K562 (cell line): ENCODE data around the gene DTYMK. TPM values are rescaled to one million over a fixed set of nuclear protein-coding genes. Genes with fewer than 3 reads are reported as not detected.

Experiments used
- ATAC-seq: fragments of 200-7000 bp; cut with Tn5 transposase; 3 replicates; pipeline ENCODE4 v1.9.1; 2020; ENCODE audit warnings: moderate library complexity
- BruUV-seq: library from RNA; stranded (reverse); fragments of 400-500 nt; replicated peaks from 2 replicates; lab custom pipeline; 2021; lab: Mats Ljungman, UMichigan
- CTCF ChIA-PET: fragments of 300-600 bp; formaldehyde crosslinking; extraction: SDS; loops from one replicate; lab custom pipeline; 2021; ENCODE audit warnings: low intra/inter-chr PET ratio; lab: Yijun Ruan, JAX
- POLR2A ChIA-PET: fragments of 300-600, 350-650 bp; sonication (Branson Sonifier 250); formaldehyde crosslinking; extraction: SDS; loops from one replicate; lab custom pipeline; 2021; ENCODE audit warnings: antibody characterized with exemption, inconsistent platforms; lab: Yijun Ruan, JAX
- DNase-seq, 4 experiments: peaks; one replicate each; pipeline versions ENCODE4 v3.0.0 to v3.0.0-alpha.2; 2011 to 2018; ENCODE audit warnings: low spot score in 3 of 4, mixed read lengths in 3 of 4; ENCODE audit errors: extremely low read depth in 1 of 4
- FAIRE-seq: peaks from 2 replicates; lab custom pipeline; 2011; peaks lifted over from hg19 to GRCh38; lab: Jason Lieb, UNC
- H2AFZ ChIP-seq: 2 replicates; pipeline ENCODE4 v1.6.0; 2011; ENCODE audit warnings: low read depth, low read length, control low read depth, inconsistent platforms
- H3K27ac ChIP-seq: fragments of 200-600 bp; 3 replicates; pipeline ENCODE4 v1.8.0; 2011; ENCODE audit warnings: low read depth, mild to moderate bottlenecking, control low read depth, inconsistent platforms, low read length, moderate library complexity, mixed read lengths; ENCODE audit errors: extremely low read depth
- H3K27me3 ChIP-seq, 2 experiments: fragments of 300-600 bp in 1 of 2; 2 replicates in 1 of 2; 3 replicates in 1 of 2; pipeline versions ENCODE4 v1.6.0 to v1.8.0; 2011; ENCODE audit warnings: inconsistent platforms in 2 of 2, low read length in 2 of 2, mild to moderate bottlenecking in 1 of 2, mixed read lengths in 1 of 2, moderate library complexity in 1 of 2; ENCODE audit not compliant: control insufficient read depth in 2 of 2, insufficient read depth in 2 of 2
- H3K36me3 ChIP-seq: fragments of 300-600 bp; 3 replicates; pipeline ENCODE4 v1.8.0; 2011; ENCODE audit warnings: mild to moderate bottlenecking, low read length, inconsistent platforms; ENCODE audit not compliant: control insufficient read depth, insufficient read depth
- H3K4me1 ChIP-seq, 2 experiments: fragments of 200-600 bp in 1 of 2; replicated peaks in 1 of 2; 2 replicates in 1 of 2; 3 replicates in 1 of 2; pipeline versions ENCODE4 v1.5.1 to v1.8.0; 2011; ENCODE audit warnings: inconsistent platforms in 2 of 2, low read length in 2 of 2, mild to moderate bottlenecking in 1 of 2, mixed read lengths in 1 of 2, moderate library complexity in 1 of 2; ENCODE audit not compliant: control insufficient read depth in 2 of 2, insufficient read depth in 2 of 2
- H3K4me2 ChIP-seq: 2 replicates; pipeline ENCODE4 v1.6.1; 2011; ENCODE audit warnings: low read length, control low read depth, inconsistent platforms, mixed read lengths; ENCODE audit not compliant: insufficient read depth
- H3K4me3 ChIP-seq: fragments of 200-600 bp; sonication (generic), shearing (Covaris generic); 2 replicates; pipeline ENCODE4 v1.5.1; 2016; ENCODE audit warnings: control low read depth, inconsistent platforms
- H3K79me2 ChIP-seq: fragments of 200-600 bp; 3 replicates; pipeline ENCODE4 v1.8.0; 2011; ENCODE audit warnings: low read length, inconsistent platforms; ENCODE audit not compliant: control insufficient read depth, insufficient read depth
- H3K9ac ChIP-seq, 2 experiments: 2 replicates each; pipeline versions ENCODE4 v1.6.0 to v1.6.1; 2011; ENCODE audit warnings: low read depth in 2 of 2, low read length in 2 of 2, control low read depth in 1 of 2, inconsistent platforms in 1 of 2, mild to moderate bottlenecking in 1 of 2, mixed read lengths in 1 of 2; ENCODE audit not compliant: insufficient read depth in 1 of 2
- H3K9me1 ChIP-seq: one replicate; pipeline ENCODE4 v1.6.0; 2011; ENCODE audit warnings: inconsistent platforms, mild to moderate bottlenecking, low read length, moderate library complexity; ENCODE audit not compliant: control insufficient read depth, insufficient read depth
- H3K9me3 ChIP-seq: replicated peaks from 2 replicates; pipeline ENCODE4 v1.5.1; 2011; ENCODE audit warnings: low read depth, low read length, inconsistent platforms; ENCODE audit not compliant: control insufficient read depth, insufficient read depth
- H4K20me1 ChIP-seq: replicated peaks from 2 replicates; pipeline ENCODE4 v1.6.1; 2011; ENCODE audit warnings: low read length, inconsistent platforms, mixed read lengths; ENCODE audit not compliant: control insufficient read depth, insufficient read depth
- CHD4 ChIP-seq: fragments of 200-600 bp; sonication (generic); IDR thresholded peaks from 3 replicates; pipeline ENCODE4 v1.6.1; 2012; ENCODE audit warnings: low read depth, mild to moderate bottlenecking, mixed read lengths, low read length, inconsistent platforms; ENCODE audit not compliant: insufficient read depth, insufficient replicate concordance, poor library complexity, severe bottlenecking
- ELF4 ChIP-seq: fragments of 450-650 bp; formaldehyde crosslinking; IDR thresholded peaks from 2 replicates; pipeline ENCODE4 v1.4.0; 2022; ENCODE audit warnings: missing genetic modification characterization
- ELK1 ChIP-seq: sonication (generic); formaldehyde crosslinking; IDR thresholded peaks from 2 replicates; pipeline ENCODE4 v1.8.1; 2022; ENCODE audit warnings: missing genetic modification reagents
- FOS ChIP-seq: IDR thresholded peaks from 3 replicates; pipeline ENCODE4 v1.6.1; 2011; ENCODE audit not compliant: insufficient read length; ENCODE audit errors: extremely low read depth
- HNRNPH1 ChIP-seq: fragments of 200-400 bp; formaldehyde crosslinking; optimal IDR thresholded peaks from 2 replicates; pipeline ENCODE3; 2017; ENCODE audit warnings: low read depth, mild to moderate bottlenecking, low read length, moderate library complexity
- KDM2B ChIP-seq: fragments of 250-450 bp; sonication (Bioruptor Pico); IDR thresholded peaks from 2 replicates; pipeline ENCODE4 v1.8.0; 2021; ENCODE audit warnings: mild to moderate bottlenecking, moderate library complexity
- MAFK ChIP-seq: IDR thresholded peaks from 2 replicates; pipeline ENCODE4 v1.6.1; 2011; ENCODE audit warnings: low read length, improper control_type of control experiment
- MCM3 ChIP-seq: fragments of 450-650 bp; IDR thresholded peaks from 2 replicates; pipeline ENCODE4 v1.6.1; 2016
- MYNN ChIP-seq, 2 experiments: sonication (generic); formaldehyde crosslinking in 1 of 2; IDR thresholded peaks; 2 replicates each; pipeline versions ENCODE4 v1.5.0 to v1.6.1; 2016 to 2020; ENCODE audit warnings: antibody characterized with exemption in 1 of 2, missing genetic modification reagents in 1 of 2
- SLC30A9 ChIP-seq: fragments of 250-450 bp; sonication (Bioruptor Pico); IDR thresholded peaks from 2 replicates; pipeline ENCODE4 v1.8.0; 2022; ENCODE audit warnings: mild to moderate bottlenecking, moderate library complexity
- XRCC4 ChIP-seq: IDR thresholded peaks from one replicate; pipeline ENCODE4 v1.6.1; 2011; ENCODE audit not compliant: insufficient read depth, insufficient read length; ENCODE audit errors: extremely low read depth
- ZKSCAN8 ChIP-seq: fragments of 200-800 bp; sonication (Bioruptor generic); IDR thresholded peaks from 2 replicates; pipeline ENCODE4 v1.6.1; 2016; ENCODE audit warnings: missing genetic modification characterization, missing compliant biosample characterization
- ZNF12 ChIP-seq: sonication (generic); formaldehyde crosslinking; IDR thresholded peaks from 2 replicates; pipeline ENCODE4 v1.4.0; 2020; ENCODE audit warnings: mild to moderate bottlenecking, missing genetic modification reagents
- ZNF3 ChIP-seq: fragments of 250-450 bp; sonication (Bioruptor Pico); IDR thresholded peaks from 2 replicates; pipeline ENCODE4 v1.5.0; 2021; ENCODE audit warnings: mild to moderate bottlenecking, moderate library complexity
- ZNF583 ChIP-seq: fragments of 250-450 bp; sonication (Bioruptor Pico); IDR thresholded peaks from 2 replicates; pipeline ENCODE4 v1.4.0; 2020
- ZNF780A ChIP-seq: fragments of 250-450 bp; sonication (Bioruptor Pico); IDR thresholded peaks from 2 replicates; pipeline ENCODE4 v1.5.0; 2021; ENCODE audit warnings: mild to moderate bottlenecking
- WGBS: fragments of 100-300 bp; shearing (Covaris generic); methylation state at CpG from one replicate; pipeline ENCODE4 v1.1.6; 2016; ENCODE audit warnings: low coverage, mixed read lengths; ENCODE audit not compliant: insufficient coverage; ENCODE audit errors: missing lambda C conversion rate; 5-methylcytosine and 5-hydroxymethylcytosine counted together
- in situ Hi-C: fragments of 300-500 bp; cut with MboI; formaldehyde crosslinking; loops from 4 replicates; pipeline ENCODE4 v1.15.0; 2018; ENCODE audit warnings: inconsistent platforms, mixed read lengths
- intact Hi-C: fragments of 100-400 bp; cut with micrococcal nuclease; formaldehyde crosslinking; loops from 2 replicates; pipeline ENCODE4 v1.14.2; 2022
- polyA plus RNA-seq, 8 experiments: library from polyadenylated mRNA; depleted of rRNA in 4 of 8; stranded (reverse) in 5 of 8; unstranded in 3 of 8; fragments of >200 nt; fragmentation: Nextera tagmentation in 2 of 8; fragmentation: Illumina TruSeq in 1 of 8; extraction: Ambion mirVana in 2 of 8; extraction: Trizol in 1 of 8; gene quantifications; 2 replicates each; pipeline versions ENCODE4 v1.2.1 to v1.2.3, GENCODE V29; 2011 to 2014; ENCODE audit warnings: inconsistent platforms in 1 of 8, missing spikeins in 1 of 8
- total RNA-seq, 7 experiments: library from RNA; depleted of rRNA in 6 of 7; stranded (reverse); fragments of >200 nt in 6 of 7; fragmentation: Illumina TruSeq in 2 of 7; extraction: Trizol in 2 of 7; gene quantifications; 2 replicates each; pipeline versions ENCODE4 v1.2.1 to v1.2.3, GENCODE V29; 2011 to 2021; ENCODE audit warnings: low replicate concordance in 1 of 7

Gene DTYMK
- total and polyA plus RNA-seq, 9 of the 15 experiments (the other 6 are each of a cell fraction or from before 2014, with no cell fraction given), result 8.2 to 85.0 (median 47.9) TPM

DNA sequence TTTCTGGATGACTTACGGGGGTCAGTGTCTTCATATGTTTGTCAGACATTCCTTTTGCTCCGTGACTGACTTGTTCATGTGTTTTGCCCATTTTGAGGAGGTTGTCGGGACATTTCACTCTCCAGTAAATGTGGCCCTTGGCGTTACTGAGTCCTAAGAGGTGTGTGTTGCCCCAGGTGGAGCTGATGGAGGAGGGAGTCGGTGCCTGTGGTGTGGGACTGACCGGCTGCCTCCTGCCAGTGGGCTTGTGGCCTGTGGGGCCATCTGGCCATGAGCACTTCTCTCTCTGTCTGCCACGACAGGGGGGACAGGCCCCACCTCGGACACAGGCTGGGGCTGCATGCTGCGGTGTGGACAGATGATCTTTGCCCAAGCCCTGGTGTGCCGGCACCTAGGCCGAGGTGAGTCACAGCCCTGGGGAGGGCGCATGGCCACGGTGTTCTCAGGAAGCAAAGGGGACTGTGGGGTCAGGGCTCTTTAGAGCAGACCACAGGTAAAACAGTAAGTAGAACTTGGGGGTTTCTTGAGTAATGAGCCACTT lies 33.3 kb downstream of the DTYMK start:
- no peak overlapping the region for H3K4me2 ChIP-seq
- H3K36me3 ChIP-seq, result peaks cover 48% of the 10 kb centered on the region; the same call in 1 of the 3 replicates
- no peak overlapping the region for H2AFZ ChIP-seq
- no peak overlapping the region for H3K9ac ChIP-seq
- no peaks in the 10 kb centered on the region for H3K9me3 ChIP-seq
- H3K27me3 ChIP-seq, result no peaks in the 10 kb centered on the region
- no peaks in the 10 kb centered on the region; a peak in 1 of 5 replicates for H3K4me1 ChIP-seq
- DNase-seq, result no peak
- ChIA-PET POLR2A (interaction anchor here (0.9 kb wide), 1 partner anchor 38 kb away, joined by 3 read pairs; no protein-coding TSS in a partner anchor), CTCF (no interaction called here)
- no peak overlapping the region for H3K4me3 ChIP-seq
- in situ Hi-C loops (no loop called here), intact Hi-C loops (no loop called here)
- no peak for ATAC-seq
- FAIRE-seq, result no peak
- TF ChIP-seq CHD4, result no peak
- no peak for TF ChIP-seq MCM3
- no peak for TF ChIP-seq MAFK
- no peak for TF ChIP-seq SLC30A9
- no peak for TF ChIP-seq XRCC4
- TF ChIP-seq ZNF12 (CRISPR knock-in tag), result no peak
- TF ChIP-seq ZNF780A (CRISPR knock-in tag), result no peak
- TF ChIP-seq ZNF3 (CRISPR knock-in tag), result no peak
- TF ChIP-seq HNRNPH1, result no peak
- TF ChIP-seq ZKSCAN8 (CRISPR knock-in tag), result no peak
- TF ChIP-seq ZNF583, result no peak
- no peak for TF ChIP-seq FOS
- TF ChIP-seq ELK1 (CRISPR knock-in tag), result no peak
- TF ChIP-seq MYNN (IDR thresholded peaks at IDR 0.05), result no peak
- TF ChIP-seq MYNN (CRISPR knock-in tag; IDR thresholded peaks at IDR 0.05), result no peak
- TF ChIP-seq KDM2B (CRISPR knock-in tag), result no peak
- TF ChIP-seq ELF4 (CRISPR knock-in tag), result no peak
- 95% methylated on average over 9 of the region's 13 CpGs for WGBS
- H4K20me1 ChIP-seq, result no peaks in the 10 kb centered on the region
- H3K27ac ChIP-seq, result no peak overlapping the region
- no TSS peak for BruUV-seq
- peaks cover 7% of the 10 kb centered on the region for H3K79me2 ChIP-seq
- no peaks in the 10 kb centered on the region for H3K9me1 ChIP-seq
